ENCODE results near the gene NOL3.

Gene NOL3

GRCh38 chr16:67188798-67189197, 18.5 kb downstream of the NOL3 start:
- H3K4me3 ChIP-seq (ENCODE audit: control insufficient read depth, low read depth, low read length), result no peak overlapping the region
- DNase-seq (ENCODE audit: low read depth), result no peak
- TF ChIP-seq CTCF (conservative IDR thresholded peaks at IDR 0.05; ENCODE audit: control insufficient read depth, insufficient read depth, low read depth, low read length), result no peak

- no peak for TF ChIP-seq CTCF (conservative IDR thresholded peaks at IDR 0.05; ENCODE audit: control insufficient read depth, insufficient read depth, low read depth, low read length)
- H3K4me3 ChIP-seq (ENCODE audit: control insufficient read depth, low read depth, low read length), result no peak within 1 kb of the TSS
- no peak for DNase-seq (ENCODE audit: low read depth)
These were observed 19.7 kb downstream of the NOL3 start, which contains the start of gene EXOC3L1 for GRCh38 chr16:67190041-67190440. TSS of gene EXOC3L1 (minus strand) at chr16:67190136. CDS start at chr16:67189676, 460 bp downstream.

- no peak overlapping the region for H3K4me3 ChIP-seq (ENCODE audit: control insufficient read depth, low read depth, low read length)
- TF ChIP-seq CTCF (conservative IDR thresholded peaks at IDR 0.05; ENCODE audit: control insufficient read depth, insufficient read depth, low read depth, low read length), result no peak
- no peak for DNase-seq (ENCODE audit: low read depth)
These were observed 20.4 kb downstream of the NOL3 start for GRCh38 chr16:67190448-67191399.

GRCh38 chr16:67191411-67191994, 21.2 kb downstream of the NOL3 start:
- DNase-seq (ENCODE audit: low read depth), result no peak
- peak overlapping the region; percentile 40 for H3K4me3 ChIP-seq (ENCODE audit: control insufficient read depth, low read depth, low read length)
- no peak for TF ChIP-seq CTCF (conservative IDR thresholded peaks at IDR 0.05; ENCODE audit: control insufficient read depth, insufficient read depth, low read depth, low read length)

- H3K4me3 ChIP-seq (ENCODE audit: control insufficient read depth, low read depth, low read length), result peak within 1 kb of the TSS; percentile 95
- no peak for TF ChIP-seq CTCF (conservative IDR thresholded peaks at IDR 0.05; ENCODE audit: control insufficient read depth, insufficient read depth, low read depth, low read length)
- peak; percentile 89 for DNase-seq (ENCODE audit: low read depth)
These were observed 21.8 kb downstream of the NOL3 start, which contains the start of gene E2F4 for GRCh38 chr16:67191995-67192681. TSS of gene E2F4 (plus strand) at chr16:67192155. CDS start at chr16:67192228, 73 bp downstream.

GRCh38 chr16:67192781-67193361, 22.5 kb downstream of the NOL3 start:
- DNase-seq (ENCODE audit: low read depth), result no peak
- peak overlapping the region; percentile 95 for H3K4me3 ChIP-seq (ENCODE audit: control insufficient read depth, low read depth, low read length)
- TF ChIP-seq CTCF (conservative IDR thresholded peaks at IDR 0.05; ENCODE audit: control insufficient read depth, insufficient read depth, low read depth, low read length), result no peak
